ENCODE measurements around the gene FAM185A.
"Not testable (repeated sequence)": the region's sequence is repeated elsewhere in the genome, so short reads cannot be mapped to it uniquely, and the experiment has no call there.

FAM185A gene

GRCh38 chr7:102759934-102760333 lies 11.1 kb downstream of the FAM185A start:
- not testable (repeated sequence) for H3K27ac Mint-ChIP-seq; DNase-seq (ENCODE audit: low spot score in 2 of 2); H3K4me1 Mint-ChIP-seq; H3K4me3 Mint-ChIP-seq; H3K36me3 Mint-ChIP-seq; H3K9me3 Mint-ChIP-seq; ATAC-seq

- DNase-seq (ENCODE audit: low spot score in 2 of 2); ATAC-seq; H3K27ac Mint-ChIP-seq; H3K9me3 Mint-ChIP-seq; H3K4me3 Mint-ChIP-seq; H3K36me3 Mint-ChIP-seq; H3K4me1 Mint-ChIP-seq: not testable (repeated sequence)
Measured at GRCh38 chr7:102761234-102761633, 12.4 kb downstream of the FAM185A start.

GRCh38 chr7:102763295-102763905 lies 14.6 kb downstream of the FAM185A start:
- not testable (repeated sequence) for H3K4me3 Mint-ChIP-seq; H3K27ac Mint-ChIP-seq; DNase-seq (ENCODE audit: low spot score in 2 of 2); H3K4me1 Mint-ChIP-seq; H3K9me3 Mint-ChIP-seq; ATAC-seq; H3K36me3 Mint-ChIP-seq

GRCh38 chr7:102769657-102770192 lies 20.9 kb downstream of the FAM185A start:
- ATAC-seq; H3K4me3 Mint-ChIP-seq; H3K4me1 Mint-ChIP-seq; H3K27ac Mint-ChIP-seq; H3K36me3 Mint-ChIP-seq; H3K9me3 Mint-ChIP-seq; DNase-seq (ENCODE audit: low spot score in 2 of 2): not testable (repeated sequence)

- not testable (repeated sequence) for H3K36me3 Mint-ChIP-seq; DNase-seq (ENCODE audit: low spot score in 2 of 2); H3K9me3 Mint-ChIP-seq; H3K4me1 Mint-ChIP-seq; H3K4me3 Mint-ChIP-seq; ATAC-seq; H3K27ac Mint-ChIP-seq
Measured at GRCh38 chr7:102770467-102770866, 21.7 kb downstream of the FAM185A start.

- DNase-seq (ENCODE audit: low spot score in 2 of 2); ATAC-seq; H3K9me3 Mint-ChIP-seq; H3K4me1 Mint-ChIP-seq; H3K4me3 Mint-ChIP-seq; H3K27ac Mint-ChIP-seq: not testable (repeated sequence)
- peaks cover 17% of the 10 kb centered on the region for H3K36me3 Mint-ChIP-seq
Measured at GRCh38 chr7:102776217-102776616, 27.4 kb downstream of the FAM185A start.

- H3K27ac Mint-ChIP-seq; ATAC-seq; DNase-seq (ENCODE audit: low spot score in 2 of 2); H3K9me3 Mint-ChIP-seq; H3K4me3 Mint-ChIP-seq; H3K4me1 Mint-ChIP-seq: not testable (repeated sequence)
- H3K36me3 Mint-ChIP-seq, result peaks cover 17% of the 10 kb centered on the region
Measured at GRCh38 chr7:102778663-102779062, 29.9 kb downstream of the FAM185A start.

GRCh38 chr7:102780926-102781325 lies 32.1 kb downstream of the FAM185A start:
- not testable (repeated sequence) for ATAC-seq; H3K27ac Mint-ChIP-seq; H3K4me3 Mint-ChIP-seq; DNase-seq (ENCODE audit: low spot score in 2 of 2); H3K4me1 Mint-ChIP-seq; H3K9me3 Mint-ChIP-seq
- H3K36me3 Mint-ChIP-seq, result peaks cover 17% of the 10 kb centered on the region

GRCh38 chr7:102788770-102789169 lies 40.0 kb downstream of the FAM185A start:
- DNase-seq (ENCODE audit: low spot score in 2 of 2); H3K36me3 Mint-ChIP-seq; H3K9me3 Mint-ChIP-seq; H3K4me3 Mint-ChIP-seq; H3K4me1 Mint-ChIP-seq; H3K27ac Mint-ChIP-seq; ATAC-seq: not testable (repeated sequence)

- not testable (repeated sequence) for H3K4me3 Mint-ChIP-seq; H3K27ac Mint-ChIP-seq; ATAC-seq; H3K36me3 Mint-ChIP-seq; H3K9me3 Mint-ChIP-seq; H3K4me1 Mint-ChIP-seq; DNase-seq (ENCODE audit: low spot score in 2 of 2)
Measured at GRCh38 chr7:102790364-102791100, 41.7 kb downstream of the FAM185A start.

GRCh38 chr7:102791367-102791766 lies 42.6 kb downstream of the FAM185A start:
- not testable (repeated sequence) for H3K4me3 Mint-ChIP-seq; H3K4me1 Mint-ChIP-seq; DNase-seq (ENCODE audit: low spot score in 2 of 2); ATAC-seq; H3K27ac Mint-ChIP-seq; H3K9me3 Mint-ChIP-seq; H3K36me3 Mint-ChIP-seq

- H3K27ac Mint-ChIP-seq; H3K4me1 Mint-ChIP-seq; H3K9me3 Mint-ChIP-seq; ATAC-seq; DNase-seq (ENCODE audit: low spot score in 2 of 2); H3K4me3 Mint-ChIP-seq; H3K36me3 Mint-ChIP-seq: not testable (repeated sequence)
Measured at GRCh38 chr7:102791831-102792230, 43.0 kb downstream of the FAM185A start.

- H3K36me3 Mint-ChIP-seq; H3K4me3 Mint-ChIP-seq; H3K4me1 Mint-ChIP-seq; DNase-seq (ENCODE audit: low spot score in 2 of 2); H3K9me3 Mint-ChIP-seq; ATAC-seq; H3K27ac Mint-ChIP-seq: not testable (repeated sequence)
Measured at GRCh38 chr7:102794567-102794966, 45.8 kb downstream of the FAM185A start.

GRCh38 chr7:102795987-102796595 lies 47.3 kb downstream of the FAM185A start:
- not testable (repeated sequence) for DNase-seq (ENCODE audit: low spot score in 2 of 2); H3K9me3 Mint-ChIP-seq; H3K4me1 Mint-ChIP-seq; H3K4me3 Mint-ChIP-seq; H3K36me3 Mint-ChIP-seq; H3K27ac Mint-ChIP-seq
- ATAC-seq, result peak; percentile 61

- DNase-seq (ENCODE audit: low spot score in 2 of 2) (no peak), ATAC-seq (no peak)
- Mint-ChIP-seq H3K4me3 (no peak overlapping the region), H3K4me1 (no peaks in the 10 kb centered on the region), H3K36me3 (peaks cover 5% of the 10 kb centered on the region), H3K27ac (no peak overlapping the region), H3K9me3 (peaks cover 5% of the 10 kb centered on the region)
Measured at GRCh38 chr7:102806613-102807012, 57.8 kb downstream of the FAM185A start.

- H3K27ac Mint-ChIP-seq, result no peak overlapping the region
- no peak for DNase-seq (ENCODE audit: low spot score in 2 of 2)
- H3K4me1 Mint-ChIP-seq, result peaks cover 28% of the 10 kb centered on the region
- peaks cover 6% of the 10 kb centered on the region for H3K36me3 Mint-ChIP-seq
- no peak for ATAC-seq
- no peak overlapping the region for H3K4me3 Mint-ChIP-seq
- H3K9me3 Mint-ChIP-seq, result no peaks in the 10 kb centered on the region
Measured at GRCh38 chr7:102810916-102811315, 62.1 kb downstream of the FAM185A start.
